Fibroblast of peridontal ligament (primary cell): ENCODE measurements around the gene OXT.
A peak's percentile ranks its signal among the peaks of the same experiment; 100 is the strongest.
"Not testable (repeated sequence)": the region's sequence is repeated elsewhere in the genome, so short reads cannot be mapped to it uniquely, and the experiment has no call there.

Experiments
- DNase-seq: peaks from one replicate; pipeline ENCODE4 v3.0.0-alpha.2; 2010; ENCODE audit errors: extremely low read depth

Gene OXT

GRCh38 chr20:3071610-3072529, at the start of gene OXT:
Gene OXT (plus strand): TSS chr20:3071620. CDS start chr20:3071656, 36 bp downstream.
- no peak for DNase-seq

GRCh38 chr20:3021777-3022176, 49.6 kb upstream of the OXT start:
- no peak for DNase-seq

- DNase-seq, result not testable (repeated sequence)
These were observed 48.6 kb upstream of the OXT start for GRCh38 chr20:3022559-3023490.

GRCh38 chr20:3027987-3028386, 43.4 kb upstream of the OXT start:
- DNase-seq, result no peak

GRCh38 chr20:3031524-3032147, 39.8 kb upstream of the OXT start:
- no peak for DNase-seq

GRCh38 chr20:3032624-3033023, 38.8 kb upstream of the OXT start:
- no peak for DNase-seq

GRCh38 chr20:3037654-3038053, 33.8 kb upstream of the OXT start:
- DNase-seq, result no peak

GRCh38 chr20:3038454-3038853, 33.0 kb upstream of the OXT start:
- DNase-seq, result no peak

- no peak for DNase-seq
These were observed 32.0 kb upstream of the OXT start for GRCh38 chr20:3039426-3039825.

- DNase-seq, result no peak
These were observed 31.3 kb upstream of the OXT start for GRCh38 chr20:3040086-3040485.

GRCh38 chr20:3041854-3042409, 29.5 kb upstream of the OXT start:
- DNase-seq, result peak; percentile 51

- no peak for DNase-seq
These were observed 28.8 kb upstream of the OXT start for GRCh38 chr20:3042625-3043024.

- DNase-seq, result no peak
These were observed 28.1 kb upstream of the OXT start, which contains the start of gene GNRH2 for GRCh38 chr20:3043322-3043721. Gene GNRH2 (plus strand): TSS chr20:3043622. CDS start chr20:3044415, 793 bp downstream.

- no peak for DNase-seq
These were observed 27.0 kb upstream of the OXT start for GRCh38 chr20:3044336-3044965.

GRCh38 chr20:3045042-3045815, 26.2 kb upstream of the OXT start:
- peak; percentile 86 for DNase-seq

GRCh38 chr20:3045816-3046676, 25.4 kb upstream of the OXT start, which contains the start of gene MRPS26:
Gene MRPS26 (plus strand): TSS chr20:3046052. CDS start chr20:3046069, 17 bp downstream.
- peak; percentile 75 for DNase-seq

- DNase-seq, result peak; percentile 7
These were observed 24.6 kb upstream of the OXT start for GRCh38 chr20:3046677-3047462.
